ENCODE results near the gene SPRR2A.
"Not testable (repeated sequence)": the region's sequence is repeated elsewhere in the genome, so short reads cannot be mapped to it uniquely, and the experiment has no call there.

The SPRR2A gene

GRCh38 chr1:153057375-153057774, at the start of gene SPRR2A:
Gene SPRR2A, minus strand, starts transcription at chr1:153057512. Its CDS starts 777 bp downstream, at chr1:153056735.
- DNase-seq (ENCODE audit: low read depth in 4 of 4, low spot score in 1 of 4) = no peak

DNA sequence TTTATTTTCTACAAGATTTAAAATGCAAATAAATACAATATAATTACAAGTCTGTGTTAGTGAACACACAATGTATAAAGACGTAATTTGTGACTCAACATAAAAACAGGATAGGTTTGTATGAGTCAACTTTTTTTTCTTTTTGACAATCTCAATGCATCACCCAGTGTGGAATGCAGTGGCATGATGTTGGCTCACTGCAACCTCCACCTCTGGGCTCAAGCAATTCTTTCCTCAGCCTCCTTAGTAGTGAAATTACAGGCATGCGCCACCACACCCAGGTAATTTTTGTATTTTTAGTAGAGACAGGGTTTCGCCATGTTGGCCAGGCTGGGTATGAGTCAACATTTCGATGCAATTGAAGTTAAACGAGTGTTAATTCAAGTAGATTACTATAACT, 42.9 kb upstream of the SPRR2A start:
- no peak for DNase-seq (ENCODE audit: low read depth in 4 of 4, low spot score in 1 of 4)

DNA sequence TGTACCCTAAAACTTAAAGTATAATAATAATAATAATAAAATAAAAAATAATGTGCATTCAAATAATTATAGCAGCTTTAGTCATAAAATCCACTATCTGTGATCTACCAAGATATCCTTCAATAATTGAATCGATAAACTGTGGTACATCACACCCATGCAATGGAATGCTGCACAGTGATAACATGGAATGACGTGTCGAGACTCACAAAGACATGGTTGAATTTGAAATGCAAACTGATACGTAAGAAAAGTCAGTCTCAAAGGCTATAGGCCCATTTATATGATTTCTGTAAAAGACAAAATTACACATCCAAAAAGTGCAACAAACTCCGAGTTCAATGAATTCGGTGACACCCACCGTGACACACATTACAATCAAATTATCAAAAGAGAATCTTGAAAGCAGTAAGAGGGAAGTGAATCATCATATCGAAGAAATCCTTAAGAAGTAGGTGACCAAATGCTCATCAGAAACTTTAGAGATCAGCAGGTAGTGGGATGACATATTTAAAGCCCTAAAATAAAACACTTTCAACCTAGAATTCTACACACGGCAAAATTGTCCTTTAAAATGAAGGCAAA, 42.2 kb upstream of the SPRR2A start:
- no peak for DNase-seq (ENCODE audit: low read depth in 4 of 4, low spot score in 1 of 4)

DNA sequence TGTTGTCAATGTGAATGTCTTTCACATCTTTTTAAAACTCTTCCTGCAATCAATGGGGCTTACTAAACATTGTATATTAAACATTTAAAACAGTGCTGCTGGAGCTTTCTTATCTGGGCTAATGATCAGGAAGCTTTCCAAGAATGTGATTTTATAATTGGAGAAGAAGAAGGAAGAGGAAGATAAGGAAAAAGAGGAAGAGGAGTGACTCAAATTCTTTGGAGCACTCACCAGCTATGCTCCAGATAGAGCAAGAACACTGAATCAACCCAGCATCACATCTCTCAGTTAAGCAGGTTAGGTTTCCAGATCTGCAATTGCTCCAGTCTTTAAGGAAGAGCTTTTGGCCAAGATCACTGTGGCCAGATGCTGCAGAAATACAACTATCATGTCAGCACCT, 38.5 kb upstream of the SPRR2A start:
- no peak for DNase-seq (ENCODE audit: low read depth in 4 of 4, low spot score in 1 of 4)

GRCh38 chr1:153094426-153094825, 37.1 kb upstream of the SPRR2A start, which contains the start of gene SPRR2E:
Gene SPRR2E, minus strand, starts transcription at chr1:153094526. Its CDS starts 775 bp downstream, at chr1:153093751.
- DNase-seq (ENCODE audit: low read depth in 4 of 4, low spot score in 1 of 4) = no peak

DNA sequence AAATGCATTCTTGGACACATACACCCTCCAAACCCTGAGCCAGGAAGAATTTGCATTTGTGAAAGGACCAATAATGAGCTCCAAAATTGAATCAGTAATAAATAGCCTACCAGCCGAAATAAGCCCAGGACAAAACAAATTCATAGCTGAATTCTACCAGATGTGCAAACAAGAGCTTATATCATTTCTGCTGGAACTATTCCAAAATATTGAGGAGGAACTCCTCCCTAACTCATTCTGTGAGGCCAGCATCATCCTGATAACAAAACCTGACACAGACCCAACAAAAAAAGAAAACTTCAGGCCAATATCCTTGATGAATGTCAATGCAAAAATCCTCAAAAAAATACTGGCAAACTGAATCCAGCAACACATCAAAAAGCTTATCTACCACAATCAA, 30.3 kb upstream of the SPRR2A start:
- DNase-seq (ENCODE audit: low read depth in 4 of 4, low spot score in 1 of 4) = no peak

DNA sequence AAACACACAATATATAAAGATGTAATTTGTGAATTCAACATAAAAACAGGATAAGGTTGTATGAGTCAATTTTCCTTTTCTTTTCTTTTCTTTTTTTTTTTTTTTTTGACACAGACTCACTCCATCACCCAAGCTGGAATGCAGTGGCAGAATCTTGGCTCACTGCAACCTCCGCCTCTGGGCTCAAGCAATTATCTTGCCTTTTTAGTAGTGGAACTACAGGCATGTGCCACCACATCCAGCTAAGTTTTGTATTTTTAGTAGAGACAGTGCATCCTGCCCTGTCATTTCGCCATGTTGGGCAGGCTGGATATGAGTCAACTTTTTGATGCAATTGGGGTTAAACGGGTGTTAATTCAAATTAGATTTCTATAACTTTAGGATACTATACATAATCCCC, 24.4 kb upstream of the SPRR2A start:
- no peak for DNase-seq (ENCODE audit: low read depth in 4 of 4, low spot score in 1 of 4)

- no peak for DNase-seq (ENCODE audit: low read depth in 4 of 4, low spot score in 1 of 4)
These were observed 15.8 kb upstream of the SPRR2A start for GRCh38 chr1:153072806-153073726.

DNA sequence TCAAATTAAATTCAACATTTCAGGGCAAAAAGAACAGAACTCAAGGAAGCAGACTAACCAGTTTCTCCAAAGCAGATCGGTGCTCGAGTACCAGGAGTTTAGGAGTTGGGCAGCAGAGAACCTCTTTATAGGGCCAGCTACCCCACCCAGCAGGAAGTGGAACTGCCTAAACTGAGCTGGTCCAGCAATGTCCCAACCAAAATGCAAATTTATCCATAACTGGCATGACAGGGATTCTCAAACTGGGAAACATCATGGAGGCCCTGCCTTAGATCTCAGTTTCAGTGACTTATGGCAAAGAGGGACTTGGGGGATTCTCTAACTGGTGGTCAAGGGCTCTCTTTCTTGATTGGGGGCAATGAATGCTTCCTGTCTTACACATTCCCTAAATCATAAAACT, 14.2 kb upstream of the SPRR2A start, which contains the start of gene SPRR2B:
TSS of gene SPRR2B (minus strand) at position 101 of the 400 bp plus-strand sequence. CDS start 772 bp downstream, outside the sequence.
- no peak for DNase-seq (ENCODE audit: low read depth in 4 of 4, low spot score in 1 of 4)

GRCh38 chr1:153070243-153070642, 12.9 kb upstream of the SPRR2A start:
- no peak for DNase-seq (ENCODE audit: low read depth in 4 of 4, low spot score in 1 of 4)

- DNase-seq (ENCODE audit: low read depth in 4 of 4, low spot score in 1 of 4) = no peak
These were observed 1.8 kb upstream of the SPRR2A start for GRCh38 chr1:153058826-153059784.

GRCh38 chr1:153058154-153058553, 842 bp upstream of the SPRR2A start:
- no peak for DNase-seq (ENCODE audit: low read depth in 4 of 4, low spot score in 1 of 4)

- DNase-seq (ENCODE audit: low read depth in 4 of 4, low spot score in 1 of 4) = not testable (repeated sequence)
These were observed 1.2 kb downstream of the SPRR2A start for GRCh38 chr1:153056111-153056510.

DNA sequence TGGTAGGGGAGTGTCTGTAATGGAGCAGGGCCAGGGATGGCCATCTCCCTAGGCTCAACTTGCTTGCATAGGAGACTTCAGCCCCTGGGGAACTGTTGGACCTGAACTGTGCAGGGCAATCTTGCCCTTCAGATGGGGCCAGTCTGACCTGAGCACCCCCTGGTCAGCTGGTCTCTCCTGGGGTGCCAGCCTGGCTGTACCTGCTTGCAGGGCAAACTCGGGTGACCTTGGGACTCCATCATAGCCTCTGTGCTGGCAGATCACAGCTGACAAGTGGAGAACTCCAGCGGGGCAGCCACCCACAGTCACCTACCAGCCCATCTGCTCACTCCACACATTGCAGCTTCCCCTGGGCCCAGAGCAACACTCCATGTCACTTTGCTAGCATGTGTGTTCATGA, 8.1 kb downstream of the SPRR2A start:
- DNase-seq (ENCODE audit: low read depth in 4 of 4, low spot score in 1 of 4) = no peak

DNA sequence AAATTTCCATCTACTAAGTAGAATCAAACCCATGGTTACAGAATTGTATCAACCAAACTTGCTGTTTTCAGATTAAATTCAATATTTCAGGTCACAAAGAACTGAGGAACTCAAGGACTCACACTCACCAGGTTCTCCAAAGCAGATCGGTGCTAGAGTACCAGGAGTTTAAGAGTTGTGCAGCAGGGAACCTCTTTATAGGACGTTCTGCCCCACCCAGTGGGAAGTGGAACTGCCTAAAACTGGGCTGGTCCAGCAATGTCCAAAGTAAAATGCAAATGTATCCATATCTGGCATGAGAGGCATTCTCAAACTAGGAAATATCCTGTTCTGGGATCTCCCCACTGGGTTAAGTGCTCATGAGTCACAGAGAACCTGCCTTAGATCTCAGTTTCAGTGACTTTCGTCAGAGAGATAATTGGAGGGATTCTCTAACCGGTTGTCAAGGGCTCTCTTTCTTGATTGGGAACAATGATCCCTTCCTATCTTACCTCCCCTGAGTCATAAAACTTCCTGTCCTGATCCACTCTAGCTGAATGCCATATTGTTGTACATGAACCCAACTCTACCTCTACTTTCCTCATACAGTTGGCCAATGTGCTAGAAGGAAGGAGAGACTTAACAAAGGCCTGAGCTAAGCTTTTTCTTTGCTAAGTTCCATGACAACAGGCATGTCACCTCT, 16.2 kb downstream of the SPRR2A start, which contains the start of gene SPRR2D:
TSS of gene SPRR2D (minus strand) at position 171 of the 682 bp plus-strand sequence. CDS start 774 bp downstream, outside the sequence.
- DNase-seq (ENCODE audit: low read depth in 4 of 4, low spot score in 1 of 4) = no peak

GRCh38 chr1:153035211-153035610, 22.1 kb downstream of the SPRR2A start:
- no peak for DNase-seq (ENCODE audit: low read depth in 4 of 4, low spot score in 1 of 4)

GRCh38 chr1:153032677-153033308, 24.5 kb downstream of the SPRR2A start:
- no peak for DNase-seq (ENCODE audit: low read depth in 4 of 4, low spot score in 1 of 4)

DNA sequence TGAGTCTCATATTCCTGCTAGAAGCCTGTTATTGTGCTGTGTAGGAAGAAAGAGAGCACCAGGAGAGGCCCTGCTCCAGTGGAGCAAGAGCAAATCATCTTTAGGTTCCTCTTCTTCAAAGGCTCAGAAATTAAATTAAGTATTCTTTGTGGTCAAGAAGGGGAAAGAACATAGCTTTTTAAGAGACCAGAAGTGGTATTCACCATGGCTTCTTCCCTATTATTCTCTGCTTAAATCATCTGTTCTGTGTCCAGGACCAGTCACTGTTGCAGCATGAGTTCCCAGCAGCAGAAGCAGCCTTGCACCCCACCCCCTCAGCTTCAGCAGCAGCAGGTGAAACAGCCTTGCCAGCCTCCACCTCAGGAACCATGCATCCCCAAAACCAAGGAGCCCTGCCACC, 25.2 kb downstream of the SPRR2A start:
- no peak for DNase-seq (ENCODE audit: low read depth in 4 of 4, low spot score in 1 of 4)

DNA sequence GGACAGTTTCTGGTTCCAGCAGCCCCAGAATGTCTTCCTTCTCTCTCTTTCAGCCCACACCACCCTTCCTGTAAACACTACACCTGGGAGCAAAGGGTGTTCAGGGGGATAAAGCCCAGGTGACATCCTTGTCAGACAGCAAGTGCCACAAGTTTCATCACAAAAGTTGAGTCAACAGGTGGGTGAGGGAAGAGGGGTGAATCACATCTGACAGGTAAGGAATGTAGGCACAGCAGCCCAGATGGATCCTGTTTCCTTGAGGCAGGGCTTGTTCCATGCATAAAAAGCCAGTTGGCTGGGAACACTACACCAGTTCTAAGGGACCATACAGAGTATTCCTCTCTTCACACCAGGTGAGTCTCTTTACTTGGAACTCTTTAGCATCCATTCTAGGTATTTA, 26.4 kb downstream of the SPRR2A start, which contains the start of gene SPRR1B:
TSS of gene SPRR1B (plus strand) at position 309 of the 400 bp plus-strand sequence. CDS start 1,143 bp downstream, outside the sequence.
- no peak for DNase-seq (ENCODE audit: low read depth in 4 of 4, low spot score in 1 of 4)

- DNase-seq (ENCODE audit: low read depth in 4 of 4, low spot score in 1 of 4) = no peak
These were observed 28.5 kb downstream of the SPRR2A start for GRCh38 chr1:153028766-153029165.
